ELR (cell line): ENCODE measurements around the gene ALPL.

Source experiments
- DNase-seq: peaks from one replicate; pipeline ENCODE4 v3.0.0-alpha.2; 2015; ENCODE audit warnings: low read depth

The ALPL gene

GRCh38 chr1:21530368-21531016 lies 21.3 kb downstream of the ALPL start:
- DNase-seq, result peak; percentile 29

GRCh38 chr1:21531241-21531640 lies 22.0 kb downstream of the ALPL start:
- DNase-seq, result no peak

- no peak for DNase-seq
These were observed 23.3 kb downstream of the ALPL start for GRCh38 chr1:21532496-21532895.

GRCh38 chr1:21532992-21533534 lies 23.8 kb downstream of the ALPL start:
- DNase-seq, result no peak

GRCh38 chr1:21534146-21534545 lies 24.9 kb downstream of the ALPL start:
- DNase-seq, result no peak

GRCh38 chr1:21534674-21535378 lies 25.6 kb downstream of the ALPL start:
- DNase-seq, result peak; percentile 47

GRCh38 chr1:21536218-21536617 lies 27.0 kb downstream of the ALPL start:
- DNase-seq, result no peak

- no peak for DNase-seq
These were observed 28.3 kb downstream of the ALPL start for GRCh38 chr1:21537511-21537931.

- DNase-seq, result no peak
These were observed 28.9 kb downstream of the ALPL start for GRCh38 chr1:21537932-21538630.

GRCh38 chr1:21539933-21540332 lies 30.7 kb downstream of the ALPL start:
- DNase-seq, result peak; percentile 37

- DNase-seq, result no peak
These were observed 32.1 kb downstream of the ALPL start for GRCh38 chr1:21541329-21541728.

- peak; percentile 34 for DNase-seq
These were observed 32.6 kb downstream of the ALPL start for GRCh38 chr1:21541835-21542234.

- no peak for DNase-seq
These were observed 34.4 kb downstream of the ALPL start for GRCh38 chr1:21543598-21543997.

GRCh38 chr1:21544095-21544494 lies 34.9 kb downstream of the ALPL start:
- no peak for DNase-seq

- no peak for DNase-seq
These were observed 37.1 kb downstream of the ALPL start for GRCh38 chr1:21546122-21546825.

- DNase-seq, result no peak
These were observed 38.7 kb downstream of the ALPL start for GRCh38 chr1:21547876-21548275.

GRCh38 chr1:21550097-21550496 lies 40.9 kb downstream of the ALPL start:
- DNase-seq, result peak; percentile 41

- no peak for DNase-seq
These were observed 41.7 kb downstream of the ALPL start for GRCh38 chr1:21550866-21551475.

GRCh38 chr1:21552715-21553114 lies 43.5 kb downstream of the ALPL start:
- DNase-seq, result peak; percentile 68

- peak; percentile 67 for DNase-seq
These were observed 44.1 kb downstream of the ALPL start for GRCh38 chr1:21553116-21553926.
